Adrenal gland (tissue), 5 donors: Measurements from ENCODE around the gene TSSK6.

Experiments
- CTCF ChIP-seq, 6 experiments: fragments of 450-650 bp in 4 of 6; fragments of 200-600 bp in 2 of 6; sonication (generic) in 1 of 6; IDR thresholded peaks; 1 replicate in 5 of 6; 2 replicates in 1 of 6; pipeline versions ENCODE4 v1.5.1 to v1.8.0; 2016 to 2021; ENCODE audit warnings: antibody characterized with exemption in 6 of 6, mild to moderate bottlenecking in 2 of 6, moderate library complexity in 1 of 6
- POLR2A ChIP-seq, 2 donors: fragments of 450-650 bp; IDR thresholded peaks; one replicate each; pipeline ENCODE4 v1.6.1; 2017; ENCODE audit warnings: antibody characterized with exemption in 2 of 2, mild to moderate bottlenecking in 2 of 2, moderate library complexity in 1 of 2
- donor health status: DM: no; HTN: no; CAD: no.

- TF ChIP-seq CTCF (IDR thresholded peaks at IDR 0.05) (no peak), POLR2A (IDR thresholded peaks at IDR 0.05) (no peak)
These were observed 23.9 kb downstream of the TSSK6 start for GRCh38 chr19:19491321-19492025.
